Uterus (tissue), 4 donors: ENCODE measurements around the gene GMPS. TPM values are rescaled to one million over a fixed set of nuclear protein-coding genes. Genes with fewer than 3 reads are reported as not detected.
"Not testable (repeated sequence)": the region's sequence is repeated elsewhere in the genome, so short reads cannot be mapped to it uniquely, and the experiment has no call there.

Experiments
- DNase-seq, 2 donors: peaks; one replicate each; pipeline ENCODE4 v3.0.0-alpha.2; 2019 to 2020
- H3K27ac ChIP-seq, 2 donors: fragments of 200-600 bp; sonication (generic); 1 replicate in 1 of 2; 2 replicates in 1 of 2; pipeline ENCODE4 v1.5.1; 2016 to 2018
- H3K27me3 ChIP-seq, 2 donors: fragments of 200-600 bp; sonication (generic); one replicate each; pipeline ENCODE4 v1.5.1; 2018 to 2019; ENCODE audit warnings: control low read depth in 1 of 2
- H3K36me3 ChIP-seq, 2 donors: fragments of 200-600 bp; sonication (generic); one replicate each; pipeline ENCODE4 v1.5.1; 2019; ENCODE audit warnings: control low read depth in 1 of 2
- H3K4me1 ChIP-seq, 2 donors: fragments of 200-600 bp; sonication (generic); one replicate each; pipeline ENCODE4 v1.5.1; 2018 to 2019; ENCODE audit warnings: control low read depth in 1 of 2
- H3K4me3 ChIP-seq, 2 donors: fragments of 200-600 bp; sonication (generic); 1 replicate in 1 of 2; 2 replicates in 1 of 2; pipeline ENCODE4 v1.5.1; 2018 to 2019; ENCODE audit warnings: mild to moderate bottlenecking in 1 of 2
- H3K9me3 ChIP-seq, 2 donors: fragments of 200-600 bp; sonication (generic); one replicate each; pipeline ENCODE4 v1.5.1; 2019; ENCODE audit warnings: control low read depth in 1 of 2
- POLR2A ChIP-seq, 2 donors: fragments of 450-650 bp; IDR thresholded peaks; one replicate each; pipeline ENCODE4 v1.6.1; 2016; ENCODE audit warnings: antibody characterized with exemption in 2 of 2, mild to moderate bottlenecking in 1 of 2, moderate library complexity in 1 of 2
- intact Hi-C: fragments of 100-400 bp; cut with DNase I; formaldehyde crosslinking; loops from one replicate; pipeline ENCODE4 v1.15.1; 2023; ENCODE audit warnings: low total_unique reads
- total RNA-seq, 4 donors: library from RNA; depleted of rRNA in 3 of 4; stranded (reverse); fragments of >200 nt in 3 of 4; gene quantifications; one replicate each; pipeline versions ENCODE4 v1.1.0 to v1.2.4, GENCODE V29; 2014 to 2023
- TF ChIP-seq, protein P1 (sequence below), 4 experiments: fragments of 200-600 bp in 2 of 4; fragments of 450-650 bp in 2 of 4; sonication (generic) in 2 of 4; IDR thresholded peaks; one replicate each; pipeline ENCODE4 v1.5.1; 2016 to 2019; ENCODE audit warnings: antibody characterized with exemption in 4 of 4, mild to moderate bottlenecking in 2 of 4, moderate library complexity in 1 of 4
- donor health status: DM: yes; HTN: yes; CAD: no.

GMPS gene
- total RNA-seq, 4 donors from 2014 or later: 10.5 to 71.7 (median 51.3) TPM

DNA sequence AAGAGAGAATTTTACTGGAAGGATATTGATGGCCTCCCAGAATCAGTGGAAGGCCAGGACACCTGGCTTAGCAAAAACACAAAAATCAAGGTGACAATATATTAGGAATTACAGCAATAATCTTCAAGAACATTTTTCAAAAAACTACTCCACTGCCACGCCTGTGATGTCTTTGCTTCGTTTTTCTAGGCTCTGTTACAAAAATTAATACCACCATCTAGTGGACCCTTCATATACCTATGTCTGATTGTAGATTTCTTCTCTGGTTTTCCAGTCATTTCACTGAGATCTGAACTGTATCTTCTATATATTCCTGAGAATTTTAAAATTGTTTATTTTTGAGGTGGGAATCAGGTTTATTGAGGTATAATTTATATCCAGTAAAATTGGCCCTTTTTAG, 10.6 kb upstream of the GMPS start:
- Histone ChIP-seq H3K36me3 (no peaks in the 10 kb centered on the region), H3K9me3 (no peaks in the 10 kb centered on the region), H3K27ac (no peak overlapping the region), H3K4me1 (no peaks in the 10 kb centered on the region), H3K4me3 (no peak overlapping the region), H3K27me3 (no peaks in the 10 kb centered on the region)
- TF ChIP-seq POLR2A (IDR thresholded peaks at IDR 0.05): no peak
- TF ChIP-seq, protein P1, sequence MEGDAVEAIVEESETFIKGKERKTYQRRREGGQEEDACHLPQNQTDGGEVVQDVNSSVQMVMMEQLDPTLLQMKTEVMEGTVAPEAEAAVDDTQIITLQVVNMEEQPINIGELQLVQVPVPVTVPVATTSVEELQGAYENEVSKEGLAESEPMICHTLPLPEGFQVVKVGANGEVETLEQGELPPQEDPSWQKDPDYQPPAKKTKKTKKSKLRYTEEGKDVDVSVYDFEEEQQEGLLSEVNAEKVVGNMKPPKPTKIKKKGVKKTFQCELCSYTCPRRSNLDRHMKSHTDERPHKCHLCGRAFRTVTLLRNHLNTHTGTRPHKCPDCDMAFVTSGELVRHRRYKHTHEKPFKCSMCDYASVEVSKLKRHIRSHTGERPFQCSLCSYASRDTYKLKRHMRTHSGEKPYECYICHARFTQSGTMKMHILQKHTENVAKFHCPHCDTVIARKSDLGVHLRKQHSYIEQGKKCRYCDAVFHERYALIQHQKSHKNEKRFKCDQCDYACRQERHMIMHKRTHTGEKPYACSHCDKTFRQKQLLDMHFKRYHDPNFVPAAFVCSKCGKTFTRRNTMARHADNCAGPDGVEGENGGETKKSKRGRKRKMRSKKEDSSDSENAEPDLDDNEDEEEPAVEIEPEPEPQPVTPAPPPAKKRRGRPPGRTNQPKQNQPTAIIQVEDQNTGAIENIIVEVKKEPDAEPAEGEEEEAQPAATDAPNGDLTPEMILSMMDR (IDR thresholded peaks at IDR 0.05): no peak
- no peak for DNase-seq
- intact Hi-C loops: no loop called here

DNA sequence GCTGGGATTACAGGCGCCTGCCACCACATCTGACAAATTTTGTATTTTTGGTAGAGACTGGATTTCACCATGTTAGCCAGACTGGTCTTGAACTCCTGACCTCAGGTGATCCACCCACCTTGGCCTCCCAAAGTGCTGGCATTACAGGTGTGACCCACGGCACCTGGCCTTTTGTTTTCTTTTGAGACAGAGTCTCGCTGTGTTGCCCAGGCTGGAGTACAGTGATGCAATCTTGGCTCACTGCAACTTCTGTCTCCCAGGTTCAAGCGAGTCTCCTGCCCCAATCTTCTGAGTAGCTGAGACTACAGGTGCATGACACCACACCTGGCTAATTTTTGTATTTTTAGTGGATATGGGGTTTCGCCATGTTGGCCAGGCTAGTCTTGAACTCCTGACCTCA, 10.0 kb upstream of the GMPS start:
- H3K36me3 ChIP-seq, intact Hi-C loops, H3K27ac ChIP-seq, H3K9me3 ChIP-seq, DNase-seq, H3K4me1 ChIP-seq, H3K27me3 ChIP-seq, H3K4me3 ChIP-seq: not testable (repeated sequence)

DNA sequence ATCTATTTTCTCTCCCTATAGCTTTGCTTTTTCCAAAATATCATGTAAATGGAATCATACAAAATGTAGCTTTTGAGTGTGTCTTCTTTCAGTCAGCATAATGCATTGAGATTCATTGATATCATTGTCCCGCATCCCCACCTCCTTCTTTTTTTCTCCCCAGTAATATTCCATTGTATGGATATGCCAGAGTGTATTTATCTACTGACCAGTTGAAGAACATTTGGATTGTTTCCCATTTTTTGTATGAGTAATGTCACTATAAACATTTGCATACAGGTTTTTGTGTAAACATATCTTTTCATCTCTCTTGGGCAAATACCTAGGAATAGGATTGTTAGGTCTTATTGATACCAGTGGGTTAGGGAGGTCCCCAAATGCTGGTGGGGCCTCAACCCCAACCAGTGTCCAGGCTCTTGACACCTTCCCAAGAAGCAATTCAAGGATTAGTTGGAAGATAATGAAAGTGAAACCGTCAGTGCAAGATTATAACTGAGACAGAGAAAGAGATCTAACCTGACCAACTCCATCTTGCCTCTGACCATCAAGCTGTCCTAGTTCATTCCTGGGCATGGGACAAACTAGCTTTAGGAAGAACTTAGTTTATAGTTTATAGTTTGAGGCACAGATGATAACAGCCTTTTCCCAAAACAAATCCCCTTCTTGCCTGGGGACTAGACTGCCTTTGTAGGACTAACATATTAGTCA, 8.8 kb upstream of the GMPS start:
- Histone ChIP-seq H3K4me3 (no peak overlapping the region), H3K4me1 (no peaks in the 10 kb centered on the region), H3K9me3 (no peaks in the 10 kb centered on the region), H3K27ac (no peak overlapping the region), H3K36me3 (no peaks in the 10 kb centered on the region), H3K27me3 (no peaks in the 10 kb centered on the region)
- TF ChIP-seq POLR2A (IDR thresholded peaks at IDR 0.05): no peak
- TF ChIP-seq, protein P1 (IDR thresholded peaks at IDR 0.05): no peak
- DNase-seq: no peak
- intact Hi-C loops: no loop called here

DNA sequence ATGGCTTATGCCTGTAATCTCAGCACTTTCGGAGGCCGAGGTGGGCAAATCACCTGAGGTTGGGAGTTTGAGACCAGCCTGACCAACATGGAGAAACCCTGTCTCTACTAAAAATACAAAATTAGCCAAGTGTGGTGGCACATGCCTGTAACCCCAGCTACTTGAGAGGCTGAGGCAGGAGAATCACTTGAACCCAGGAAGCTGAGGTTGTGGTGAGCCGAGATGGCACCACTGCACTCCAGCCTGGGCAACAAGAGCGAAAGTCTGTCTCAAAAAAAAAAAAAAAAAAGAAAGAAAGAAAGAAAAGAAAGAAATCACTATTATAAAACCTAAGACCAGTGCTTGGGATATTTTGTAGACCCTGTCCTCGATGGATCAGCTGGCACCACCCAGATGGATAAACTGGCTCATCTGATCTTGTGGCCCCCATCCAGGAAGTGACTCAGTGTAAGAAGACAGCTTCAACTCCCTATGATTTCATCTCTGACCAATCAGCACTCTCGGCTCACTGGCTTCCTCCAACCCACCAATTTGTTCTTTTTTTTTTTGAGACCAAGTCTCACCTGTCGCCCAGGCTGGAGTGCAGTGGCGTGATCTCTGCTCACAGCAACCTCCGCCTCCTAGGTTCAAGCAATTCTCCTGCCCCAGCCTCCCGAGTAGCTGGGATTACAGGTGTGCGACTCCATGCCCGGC, 8.0 kb upstream of the GMPS start:
- intact Hi-C loops, H3K9me3 ChIP-seq, H3K27ac ChIP-seq, H3K36me3 ChIP-seq, H3K27me3 ChIP-seq, H3K4me1 ChIP-seq, H3K4me3 ChIP-seq: not testable (repeated sequence)
- peak in 1 of 2 donors; percentile 19 for DNase-seq

DNA sequence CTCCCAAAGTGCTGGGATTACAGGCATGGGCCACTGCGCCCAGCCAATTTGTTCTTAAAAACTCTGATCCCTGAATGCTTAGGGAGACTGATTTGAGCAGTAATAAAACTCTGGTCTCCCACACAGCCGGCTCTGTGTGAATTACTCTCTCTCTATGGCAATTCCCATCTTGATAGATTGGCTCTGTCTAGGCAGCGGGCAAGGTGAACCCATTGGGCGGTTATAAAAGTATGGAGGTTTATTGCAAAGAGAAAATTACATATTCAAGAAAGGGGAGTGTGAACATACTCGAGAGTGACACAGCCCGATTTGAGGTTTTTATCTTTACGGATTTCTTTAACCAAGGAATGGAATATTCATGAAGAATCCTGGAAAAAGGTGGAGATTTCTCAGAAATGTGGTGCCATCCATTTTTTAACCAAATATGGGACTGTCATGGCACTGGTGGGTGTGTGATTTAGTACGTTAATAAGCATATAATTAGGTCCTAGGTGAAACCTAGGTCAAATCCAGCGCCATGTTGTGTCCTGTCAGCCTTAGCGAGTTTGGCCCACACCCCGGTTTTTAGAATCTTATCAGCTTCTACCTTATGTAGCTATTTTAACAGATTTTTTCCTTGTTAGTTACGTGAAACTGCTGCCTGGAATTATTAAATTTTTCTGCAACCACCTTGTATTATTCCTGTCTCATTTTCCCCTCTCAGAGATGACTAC, 7.2 kb upstream of the GMPS start:
- no peaks in the 10 kb centered on the region for H3K36me3 ChIP-seq
- H3K4me1 ChIP-seq: no peaks in the 10 kb centered on the region
- H3K27ac ChIP-seq: no peak overlapping the region
- no peak overlapping the region for H3K4me3 ChIP-seq
- intact Hi-C loops: no loop called here
- H3K27me3 ChIP-seq: no peaks in the 10 kb centered on the region
- H3K9me3 ChIP-seq: no peaks in the 10 kb centered on the region
- DNase-seq: no peak
- TF ChIP-seq, protein P1 (IDR thresholded peaks at IDR 0.05): no peak
- no peak for TF ChIP-seq POLR2A (IDR thresholded peaks at IDR 0.05)

DNA sequence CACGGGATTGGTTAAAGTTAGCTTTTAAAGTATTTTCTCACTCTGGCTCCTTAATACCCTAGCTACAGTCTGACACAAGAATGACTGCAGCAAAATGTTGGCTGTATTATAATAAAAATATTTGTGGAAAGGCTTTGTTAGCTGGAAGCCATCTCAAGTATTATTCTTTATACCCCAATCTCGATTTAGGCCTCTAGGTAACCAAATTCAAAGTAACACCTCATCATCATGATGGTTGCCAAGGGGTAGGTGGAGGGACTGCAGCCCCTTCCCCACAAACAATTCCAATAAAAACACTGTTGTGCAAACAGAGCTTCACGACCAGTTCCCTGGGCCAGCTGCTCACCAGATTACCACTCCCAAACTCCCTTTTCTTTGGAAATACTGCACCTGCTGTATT, 759 bp upstream of the GMPS start:
- Histone ChIP-seq H3K27me3 (no peaks in the 10 kb centered on the region), H3K27ac (peak overlapping the region; percentile 74 to 98), H3K9me3 (no peaks in the 10 kb centered on the region), H3K36me3 (no peaks in the 10 kb centered on the region), H3K4me1 (peaks cover 0 to 7% of the 10 kb centered on the region in 2 donors), H3K4me3 (peak overlapping the region; percentile 19 to 94)
- no peak for DNase-seq
- intact Hi-C loops: loop anchor here (10.0 kb wide), 1 partner anchor 65 kb away; the partner anchor contains the start of gene C3orf33
- TF ChIP-seq, protein P1 (IDR thresholded peaks at IDR 0.05): no peak
- no peak for TF ChIP-seq POLR2A (IDR thresholded peaks at IDR 0.05)
